Amygdala (tissue), 56 donors: ENCODE measurements around the gene SMTNL2.

Experiments
- DNase-seq, 56 donors: peaks; one replicate each; lab custom pipeline; 2025; lab: John Stamatoyannopoulos, UW

Gene SMTNL2

DNA sequence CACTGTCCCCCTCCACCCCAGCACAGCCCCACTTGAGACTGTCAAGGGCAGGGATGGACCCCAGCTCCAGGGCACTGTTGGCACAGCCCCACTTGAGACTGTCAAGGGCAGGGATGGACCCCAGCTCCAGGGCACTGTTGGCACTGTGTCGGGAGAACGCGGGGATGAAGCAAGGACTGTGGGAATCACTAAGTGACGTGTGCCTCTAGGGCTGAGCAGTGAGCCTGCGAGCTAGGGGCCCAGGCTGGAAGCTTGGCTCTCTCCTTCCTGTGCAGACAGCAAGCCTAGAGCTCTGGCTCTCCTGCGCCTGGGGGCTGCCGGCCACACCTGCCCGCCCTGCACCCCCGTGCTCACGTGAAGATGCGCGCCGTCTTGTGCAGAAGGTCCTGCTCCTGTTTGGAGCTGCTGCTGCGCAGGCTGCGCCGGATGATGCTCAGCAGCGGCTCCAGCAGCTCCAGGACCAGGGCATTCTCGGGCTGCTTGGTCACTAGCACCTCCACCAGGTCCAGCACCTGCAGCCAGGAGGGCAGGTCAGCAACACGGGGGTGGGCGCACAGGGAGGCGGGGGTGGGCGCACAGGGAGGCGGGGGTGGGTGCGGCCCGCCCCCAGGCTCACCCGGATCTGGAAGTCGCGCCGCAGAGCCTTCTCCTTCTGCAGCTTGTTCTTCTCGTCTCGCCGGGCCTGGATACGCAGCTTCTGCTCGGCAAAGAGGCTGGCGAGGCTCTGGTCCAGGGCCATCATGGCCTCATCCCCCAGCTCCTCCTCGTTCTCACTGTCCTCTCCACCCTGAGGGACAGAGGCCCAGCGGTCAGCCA is 40.0 kb upstream of the SMTNL2 start:
- DNase-seq = peak in 1 of 56 donors; percentile 56

DNA sequence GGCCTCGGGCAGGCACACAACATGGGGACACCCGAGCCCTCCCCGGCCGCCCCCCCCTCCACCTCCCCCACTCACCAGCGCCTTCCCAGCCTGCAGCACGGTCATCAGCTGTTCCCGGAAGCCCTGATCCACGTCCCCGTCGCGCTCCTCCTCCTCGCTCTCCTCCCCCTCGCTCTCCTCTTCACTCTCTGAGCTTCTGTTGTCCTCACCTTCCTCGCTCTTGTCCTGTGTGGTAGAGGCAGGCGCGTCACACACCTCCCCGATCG is 39.4 kb upstream of the SMTNL2 start:
- peak in 5 of 56 donors; percentile 26 to 56 (median 37) for DNase-seq

DNA sequence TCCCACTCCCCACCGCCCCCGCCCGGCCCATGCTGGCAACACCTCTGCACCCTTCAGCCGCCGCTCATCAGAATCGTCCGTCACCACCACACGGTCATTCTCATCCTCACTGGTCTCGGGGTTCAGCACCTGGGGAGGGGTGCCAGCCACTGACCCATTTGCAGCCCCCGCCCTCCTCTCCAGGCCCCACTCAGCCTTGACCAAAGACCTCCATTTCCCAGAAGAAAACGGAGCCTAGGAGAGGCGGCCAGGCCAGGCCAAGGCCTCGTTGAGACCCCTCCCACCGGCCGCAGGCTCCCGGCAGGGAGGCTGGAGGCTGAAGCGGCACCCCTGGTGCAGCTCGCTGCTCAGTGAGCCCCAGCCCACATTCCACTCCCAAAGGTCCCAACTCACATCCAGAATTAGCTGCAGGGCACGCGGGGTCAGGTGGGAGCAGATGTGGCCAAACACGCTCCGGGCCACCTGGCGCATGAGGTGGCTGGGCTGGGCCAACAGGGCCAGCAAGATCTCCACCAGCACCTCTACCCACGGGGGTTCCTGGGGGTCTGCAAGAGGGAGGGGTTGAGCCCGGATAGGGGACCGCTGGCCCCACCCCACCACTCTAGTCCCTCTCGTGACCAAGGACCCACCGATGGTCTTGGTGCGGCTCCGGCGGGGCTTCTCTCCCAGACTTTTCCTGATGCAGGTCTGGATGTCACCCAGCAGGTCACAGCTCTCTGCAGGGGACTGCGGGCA is 38.9 kb upstream of the SMTNL2 start:
- no peak for DNase-seq

DNA sequence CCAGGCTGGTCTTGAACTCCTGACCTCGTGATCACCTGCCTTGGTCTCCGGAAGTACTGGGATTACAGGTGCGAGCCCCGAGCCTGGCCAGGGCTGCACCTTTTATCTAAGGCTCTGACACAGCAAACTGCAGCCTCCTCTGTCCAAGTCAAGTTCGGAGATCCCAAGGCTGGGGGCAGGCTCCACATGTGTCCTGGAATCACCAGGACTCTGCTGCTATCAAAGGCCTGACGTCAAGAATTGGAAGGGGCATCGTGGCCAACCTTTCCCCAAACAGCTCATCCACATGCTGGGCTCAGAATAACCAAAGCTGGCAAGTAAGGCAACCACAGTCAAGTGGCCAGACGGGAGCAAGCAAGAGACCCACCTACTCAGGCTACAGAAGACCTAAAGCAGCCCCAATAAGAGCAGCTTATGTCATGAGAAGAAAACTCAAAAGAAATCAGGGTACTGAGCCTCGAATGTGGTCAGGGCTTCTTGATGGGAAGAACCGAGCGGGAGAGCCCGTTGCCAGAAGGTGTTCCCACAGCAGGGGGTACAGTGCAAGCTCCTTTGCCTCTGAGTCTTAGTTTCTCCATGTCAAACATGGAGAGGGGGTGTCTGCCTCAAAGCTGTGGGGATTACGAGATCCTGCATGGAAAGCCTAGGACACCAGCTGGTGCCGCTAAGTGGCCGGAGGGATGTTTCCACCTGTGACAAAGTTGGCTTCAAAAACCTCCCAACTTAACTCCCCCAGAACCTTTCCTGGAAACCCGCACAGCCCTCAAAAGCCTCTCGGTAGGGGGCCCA is 37.0 kb upstream of the SMTNL2 start:
- DNase-seq = no peak

DNA sequence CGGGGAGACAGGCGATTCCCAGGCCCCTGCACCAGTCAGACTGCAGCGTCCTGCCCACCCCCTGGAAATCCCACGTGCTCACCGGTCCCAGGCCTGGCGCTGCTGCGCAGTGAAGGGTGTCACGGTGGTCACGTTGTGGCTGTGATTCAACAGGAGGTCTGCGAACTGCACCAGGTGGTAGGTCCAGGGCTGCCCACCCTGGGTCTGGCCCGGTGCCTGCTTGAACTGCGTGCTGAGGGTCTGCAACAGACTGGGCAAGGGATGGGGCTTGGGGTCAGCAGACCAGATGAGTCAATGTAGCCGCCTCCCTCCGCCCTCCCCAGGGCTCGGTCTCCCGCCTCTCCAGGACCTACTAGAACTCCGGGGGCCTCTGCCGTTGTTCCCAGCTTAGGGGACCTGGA is 36.3 kb upstream of the SMTNL2 start:
- no peak for DNase-seq

DNA sequence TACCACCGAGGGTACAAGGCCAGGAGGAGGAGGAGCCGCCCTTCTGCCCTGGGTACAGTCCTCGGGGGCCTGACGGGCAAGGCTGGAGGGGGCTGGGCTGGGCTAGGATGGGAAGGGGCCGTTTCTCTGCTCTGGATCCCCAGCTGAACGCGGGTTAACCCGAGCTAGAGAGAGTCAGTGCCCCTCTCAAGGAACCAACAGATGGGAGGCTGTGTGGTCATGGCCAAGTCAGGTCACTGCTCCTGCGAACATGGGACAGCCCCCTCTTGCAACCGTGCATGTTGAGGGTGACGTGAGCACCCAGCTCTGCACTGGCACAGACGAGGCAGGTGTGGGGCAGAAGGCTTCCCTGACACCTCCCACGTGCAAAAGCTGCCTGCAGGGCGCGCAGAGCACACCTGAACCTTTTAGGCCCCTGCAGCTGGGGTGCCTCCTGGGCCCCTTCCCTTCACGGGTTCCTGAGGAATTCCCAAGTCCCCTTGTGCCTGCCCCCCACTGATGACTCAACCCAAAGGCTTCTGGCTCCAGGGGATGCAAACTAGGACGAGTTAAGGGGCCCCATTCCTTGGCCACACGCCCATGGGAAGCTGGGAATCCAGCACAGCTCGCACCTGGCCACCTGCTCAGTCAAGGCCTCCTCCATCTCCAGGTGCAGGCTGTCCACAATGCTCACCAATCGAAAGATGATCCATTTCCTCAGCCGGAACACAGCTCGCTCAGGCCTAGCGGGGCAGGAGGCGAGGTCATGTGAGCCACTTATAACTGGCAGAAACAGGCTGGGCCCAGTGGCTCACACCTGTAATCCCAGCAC is 35.4 kb upstream of the SMTNL2 start:
- DNase-seq = no peak

DNA sequence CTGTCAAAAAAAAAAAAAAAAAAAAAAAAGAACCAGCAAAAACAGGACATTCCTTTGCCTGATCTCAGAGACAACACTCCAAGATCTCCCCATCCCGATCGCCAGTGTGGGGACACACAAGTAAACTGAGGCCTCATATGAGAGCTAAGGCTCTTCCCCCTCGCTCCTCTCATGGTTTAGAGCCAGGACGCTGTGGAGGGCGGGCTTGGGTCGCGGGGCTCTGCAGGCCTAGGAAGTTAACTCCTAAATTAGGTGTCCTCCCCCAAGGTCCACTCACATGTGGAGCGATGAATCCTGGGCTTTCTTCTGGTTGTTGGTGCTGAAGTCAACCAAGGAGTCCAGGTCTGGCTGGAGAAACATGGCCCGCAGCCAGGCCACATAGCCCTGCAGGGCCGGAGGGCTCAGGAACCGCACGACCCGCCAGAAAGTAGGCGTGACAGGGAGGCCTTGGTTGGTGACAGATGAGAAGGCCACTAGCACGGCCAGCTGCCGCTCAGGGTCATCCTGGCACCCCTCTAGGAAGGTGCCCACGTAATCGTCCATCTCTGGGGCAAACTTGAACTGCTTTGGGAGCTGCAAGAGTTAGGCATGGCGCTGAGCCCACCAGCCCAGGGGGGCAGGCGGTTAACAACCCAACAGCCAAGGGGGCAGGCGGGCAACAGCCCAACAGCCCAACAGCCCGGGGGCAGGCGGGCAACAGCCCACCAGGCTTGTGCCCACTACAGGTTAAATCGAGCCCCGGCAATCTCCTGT is 34.4 kb upstream of the SMTNL2 start:
- DNase-seq = no peak

DNA sequence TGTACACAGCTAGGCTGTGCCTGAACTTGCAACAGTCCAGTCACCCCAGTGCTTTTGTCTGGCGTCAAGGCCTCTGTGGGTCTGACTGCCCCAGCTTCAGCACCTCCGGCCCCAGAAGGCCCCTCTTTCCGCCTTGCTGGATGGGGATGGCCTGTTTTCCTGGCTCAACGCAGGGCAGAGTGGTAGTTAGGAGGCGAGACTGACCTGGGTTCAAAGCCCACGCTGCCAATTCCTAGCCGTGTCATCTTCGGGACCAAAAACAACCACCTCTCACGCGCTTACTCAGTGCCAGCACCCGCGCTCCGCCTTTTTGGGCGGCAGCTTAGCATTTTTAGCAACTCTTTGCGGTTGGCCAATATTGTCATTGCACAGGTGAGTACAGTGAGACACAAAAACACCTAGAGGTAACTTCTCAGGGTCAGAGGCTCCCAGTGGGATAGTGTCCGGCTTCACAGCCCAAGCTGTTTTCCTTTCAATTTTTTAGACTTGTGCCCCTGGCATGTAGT is 33.7 kb upstream of the SMTNL2 start:
- no peak for DNase-seq

DNA sequence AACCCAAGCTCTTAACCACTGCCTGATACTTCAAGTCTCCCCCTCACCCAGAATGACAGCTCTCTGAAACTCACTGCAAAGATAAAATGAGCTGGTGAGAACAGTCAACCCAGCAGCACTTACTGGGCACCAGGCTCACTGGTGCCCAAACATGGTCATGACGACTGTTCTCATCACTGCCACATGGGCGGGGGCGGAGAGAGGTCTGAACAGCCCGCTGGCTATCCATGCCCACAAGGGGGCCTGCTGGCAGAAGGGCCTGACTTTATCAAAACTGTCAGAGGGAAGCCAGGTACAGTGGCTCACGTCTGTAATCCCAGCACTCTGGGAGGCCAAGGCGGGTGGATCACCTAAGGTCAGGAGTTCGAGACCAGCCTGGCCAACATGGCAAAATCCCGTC is 33.2 kb upstream of the SMTNL2 start:
- no peak for DNase-seq

DNA sequence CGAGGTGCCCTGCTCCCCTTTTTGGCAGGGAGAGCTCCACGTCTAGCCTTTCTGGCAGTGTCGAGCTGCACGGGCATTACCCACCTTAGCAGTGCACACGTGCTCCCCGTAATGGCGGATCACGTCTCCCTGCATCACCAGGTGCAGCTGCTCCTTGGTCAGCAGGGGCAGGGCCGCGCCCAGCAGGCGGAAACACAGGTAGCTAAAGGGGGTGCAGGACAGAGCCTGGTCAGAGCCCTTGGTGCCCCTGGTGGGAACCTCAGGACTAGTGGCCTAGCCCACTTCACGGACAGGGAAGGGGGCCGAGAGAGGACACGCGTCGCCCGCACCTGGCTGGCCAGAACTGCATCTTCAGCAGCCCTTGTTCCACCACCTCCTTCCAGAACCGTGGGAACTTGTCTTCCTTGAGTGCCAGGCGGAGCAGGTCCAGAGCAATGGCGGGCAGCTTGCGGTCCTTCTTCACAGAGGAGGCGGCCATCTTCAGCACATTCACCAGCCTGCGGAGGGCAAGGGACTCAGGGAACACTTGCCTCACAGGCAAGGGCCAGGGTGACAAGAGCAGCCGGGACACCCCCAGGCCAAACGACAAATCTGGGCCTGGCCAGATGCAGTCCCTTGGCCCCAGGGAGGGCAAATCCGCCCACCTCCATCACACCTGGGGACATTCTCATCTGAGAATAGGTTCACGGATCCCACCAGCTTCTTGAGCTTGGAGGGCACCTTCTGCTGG is 32.4 kb upstream of the SMTNL2 start:
- DNase-seq = no peak

DNA sequence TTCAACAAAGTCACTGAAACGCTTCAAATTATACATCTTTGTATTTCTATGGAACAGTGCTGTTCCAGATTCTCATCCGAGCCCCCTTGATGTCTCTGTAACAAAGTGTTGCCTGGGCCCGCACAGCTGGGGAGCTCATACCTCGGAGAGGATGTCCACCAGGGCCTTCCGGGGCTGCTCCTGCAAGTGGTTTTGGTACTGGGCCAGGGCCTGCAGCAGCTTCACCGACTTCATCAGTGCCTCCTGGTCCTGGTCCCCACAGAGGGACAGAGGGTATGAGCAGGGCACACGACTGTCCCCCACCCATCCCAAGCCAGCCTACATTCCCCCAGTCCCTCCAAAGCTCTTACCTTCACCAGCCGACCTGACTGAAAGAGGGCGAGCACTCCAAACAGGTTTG is 30.7 kb upstream of the SMTNL2 start:
- no peak for DNase-seq

DNA sequence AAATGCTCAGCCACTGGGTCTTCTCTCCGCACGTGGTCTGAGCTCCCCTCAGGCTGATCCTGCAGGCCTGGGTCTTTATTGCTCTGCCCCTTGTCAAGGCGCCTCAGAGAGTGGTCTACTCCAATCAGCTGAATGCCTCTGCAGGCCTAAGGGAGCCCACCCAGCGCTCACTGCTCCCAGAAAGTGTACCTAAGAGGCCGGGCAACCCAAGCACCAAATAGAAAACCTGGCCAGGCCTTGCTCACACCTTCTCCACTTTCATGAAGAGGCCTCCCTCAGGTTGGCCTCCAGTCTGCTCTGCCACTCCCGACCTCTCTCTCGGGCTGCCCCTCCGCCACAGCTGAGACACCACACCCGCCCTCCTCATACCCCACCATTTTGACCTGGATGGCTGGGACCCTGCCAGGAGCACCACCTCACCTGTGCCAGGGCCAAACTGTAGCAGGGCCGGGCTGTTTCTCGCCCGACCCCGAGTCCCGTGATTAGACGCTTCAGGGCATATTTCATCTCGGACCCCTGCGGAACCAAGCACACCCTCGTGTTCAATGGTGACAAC is 29.8 kb upstream of the SMTNL2 start:
- no peak for DNase-seq

DNA sequence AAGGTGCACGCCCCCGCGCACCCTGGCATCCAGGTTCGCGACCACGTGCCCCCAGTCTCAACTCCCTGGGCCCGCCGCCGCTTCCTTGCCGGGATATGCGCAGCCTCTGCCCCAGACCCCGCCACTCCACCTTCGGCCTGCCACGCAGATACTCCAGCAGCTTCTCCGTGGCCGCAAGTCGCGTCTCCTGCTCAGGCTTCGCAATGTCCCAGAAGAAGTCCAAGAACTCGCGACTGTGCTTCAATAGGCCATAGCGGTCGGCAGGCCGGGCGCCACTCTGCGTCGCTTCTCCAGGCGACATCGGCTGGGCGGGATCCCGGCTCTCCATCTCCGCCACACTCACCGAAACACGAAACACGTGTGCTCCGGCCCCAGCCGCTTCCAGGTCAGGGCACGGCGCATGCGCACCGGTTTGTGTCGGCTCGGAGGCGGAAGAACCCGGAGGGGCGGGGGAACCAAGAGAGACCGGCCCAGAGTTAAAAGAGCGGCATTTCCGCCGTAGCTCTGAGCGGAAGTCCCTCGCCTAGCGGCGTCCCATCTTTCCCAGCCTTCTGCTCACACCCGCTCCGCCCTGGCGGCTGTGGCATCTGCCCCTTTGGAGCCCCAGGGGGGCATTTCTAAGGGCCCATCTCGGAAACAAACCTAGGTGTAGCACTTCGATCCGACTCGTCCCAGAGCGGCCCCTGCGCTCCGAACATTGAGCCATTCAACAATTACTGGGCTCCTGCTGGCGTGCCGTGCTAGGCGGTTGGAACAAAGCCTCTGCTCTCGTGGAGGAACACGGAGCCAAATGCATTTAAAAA is 29.1 kb upstream of the SMTNL2 start, which contains the start of gene MYBBP1A:
MYBBP1A (minus strand) TSS at position 388 of the 803 bp plus-strand sequence; CDS start at position 328, 60 bp downstream.
- peak; percentile 54 to 97 (median 89) for DNase-seq

DNA sequence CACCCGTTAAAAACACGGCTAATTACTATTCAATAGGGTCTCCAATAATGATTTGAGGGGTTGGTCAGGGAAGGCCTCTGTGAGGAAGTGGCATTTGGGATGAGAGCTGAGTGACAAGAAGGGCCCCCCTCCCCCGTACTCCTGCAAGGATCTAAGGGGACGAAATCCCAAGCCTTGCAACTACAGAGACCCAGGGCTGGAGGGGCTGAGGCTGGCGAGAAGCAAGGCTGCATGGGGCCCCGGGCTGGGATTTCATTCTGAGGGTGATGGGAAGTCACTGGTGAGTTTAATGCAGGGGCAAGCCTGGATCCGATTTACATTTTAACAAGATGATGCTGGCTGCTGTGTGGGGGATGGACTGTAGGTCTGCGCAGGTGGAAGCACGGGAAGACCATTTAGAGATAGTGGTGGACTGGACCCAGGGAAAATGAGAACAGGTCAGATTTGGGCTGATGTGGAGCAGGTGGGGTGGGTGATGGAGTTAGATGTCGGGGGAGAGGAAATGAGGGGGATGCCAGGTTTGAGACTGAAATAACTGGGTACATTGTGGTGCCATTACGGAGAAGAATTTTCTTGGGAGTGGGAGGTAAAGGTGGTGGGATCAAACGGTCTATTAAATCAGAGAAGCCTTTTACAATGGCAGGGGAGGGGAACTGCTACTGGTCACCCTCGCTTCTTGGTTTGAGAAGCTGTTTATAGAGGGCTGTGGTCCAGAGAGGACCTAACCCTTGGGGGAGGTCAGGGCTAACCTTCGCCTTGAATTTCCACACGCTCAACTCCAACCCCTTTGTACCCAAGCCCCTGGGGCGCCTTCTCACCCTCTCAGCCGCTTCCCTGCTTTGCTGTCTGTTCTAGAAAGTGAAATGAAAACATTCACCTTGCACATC is 28.2 kb upstream of the SMTNL2 start:
- DNase-seq = no peak

DNA sequence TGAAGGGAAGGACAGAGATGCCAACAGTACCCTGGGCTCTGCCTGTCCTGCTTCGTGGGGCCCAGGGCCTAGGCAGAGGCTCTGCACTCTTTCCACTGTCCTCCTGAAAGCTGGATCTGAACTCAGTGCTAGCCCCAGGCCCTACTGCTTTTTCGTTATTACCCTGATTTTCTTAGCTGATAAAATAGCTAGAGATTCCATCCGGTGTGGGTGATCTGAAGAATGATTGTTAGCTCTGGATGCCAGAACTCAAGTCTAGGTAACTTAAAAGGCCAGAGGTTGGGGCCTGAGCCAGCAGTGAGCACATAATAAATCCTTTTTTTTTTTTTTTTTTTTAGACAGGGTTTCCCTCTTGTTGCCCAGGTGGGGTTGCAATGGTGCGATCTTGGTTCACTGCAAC is 27.3 kb upstream of the SMTNL2 start:
- no peak for DNase-seq

DNA sequence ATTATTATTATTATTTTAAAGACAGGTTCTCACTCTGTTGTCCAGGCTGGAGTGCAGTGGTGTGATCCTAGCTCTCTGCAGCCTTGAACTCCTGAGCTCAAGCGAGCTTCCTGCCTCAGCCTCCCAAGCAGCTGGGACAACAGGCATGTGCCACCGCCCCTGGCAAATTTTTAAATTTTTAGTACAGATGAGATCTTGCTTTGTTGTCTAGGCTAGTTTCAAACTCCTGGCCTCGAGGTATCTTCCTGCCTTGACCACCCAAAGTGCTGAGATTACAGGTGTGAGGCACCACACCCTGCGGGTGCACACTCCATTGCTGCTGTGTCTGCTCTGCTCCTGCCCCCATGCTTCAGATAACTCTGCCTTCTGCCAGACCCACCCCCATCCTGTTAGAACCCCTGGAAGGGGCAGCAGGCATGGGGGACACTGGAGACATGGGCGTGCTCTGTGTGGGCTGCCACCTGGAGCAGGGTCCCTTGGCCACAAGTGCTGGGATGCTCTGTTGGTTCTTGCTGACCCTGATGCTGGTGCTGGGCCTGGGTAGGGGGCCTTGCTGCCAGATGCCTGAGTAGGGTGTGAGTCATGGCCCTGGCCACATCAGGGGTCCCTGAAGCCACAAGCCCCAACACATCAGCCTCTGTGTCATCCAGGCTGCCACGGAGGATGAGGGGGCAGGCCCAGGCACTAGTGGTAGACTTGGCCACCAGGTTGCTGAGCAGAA is 26.5 kb upstream of the SMTNL2 start:
- no peak for DNase-seq
